ENCODE results near the gene MAN2A2. TPM values are rescaled to one million over a fixed set of nuclear protein-coding genes. Genes with fewer than 3 reads are reported as not detected.

The MAN2A2 gene
- total and polyA plus RNA-seq, 2 experiments from 2014 or later, result 11.2 to 32.7 TPM

DNA sequence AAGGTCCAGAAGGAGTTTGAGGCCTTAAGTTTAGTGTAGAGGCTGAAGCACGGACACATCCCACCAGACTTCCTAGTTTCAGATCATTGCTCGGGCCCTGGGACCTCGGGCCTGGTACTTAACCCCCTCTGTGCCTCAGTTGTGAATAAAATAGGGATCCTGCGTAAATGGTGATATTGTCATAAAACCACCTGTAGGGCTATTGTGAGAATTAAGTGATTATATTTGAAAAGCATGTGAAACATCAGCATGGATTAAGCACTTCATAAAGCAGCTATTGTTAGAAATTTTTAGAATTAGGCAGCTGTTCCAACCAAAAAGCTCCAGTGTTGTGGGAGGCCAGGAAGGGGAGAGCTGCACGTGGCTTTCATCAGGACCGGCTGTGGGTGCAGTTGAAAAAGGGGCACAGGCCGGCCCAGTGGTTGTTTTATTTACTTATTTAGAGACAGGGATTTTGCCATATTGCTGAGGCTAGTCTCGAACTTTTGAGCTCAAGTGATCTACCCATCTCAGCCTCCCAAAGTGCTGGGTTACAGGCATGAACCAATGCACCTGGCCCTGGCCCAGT lies 56.0 kb downstream of the MAN2A2 start:
- Histone ChIP-seq H3K79me2 (peaks cover 3% of the 10 kb centered on the region), H3K4me2 (no peak overlapping the region), H3K9me3 (ENCODE audit: low read depth) (no peaks in the 10 kb centered on the region), H3K9me2 (replicated peaks; ENCODE audit: insufficient read depth) (no peaks in the 10 kb centered on the region), H3K4me3 (no peak overlapping the region), H3K4me1 (ENCODE audit: insufficient read depth) (peaks cover 17% of the 10 kb centered on the region), H3K27ac (no peak overlapping the region), H2AFZ (no peak overlapping the region), H3K36me3 (replicated peaks; ENCODE audit: insufficient read depth, low read depth) (no peaks in the 10 kb centered on the region), H4K20me1 (ENCODE audit: insufficient read depth, poor library complexity, severe bottlenecking) (no peaks in the 10 kb centered on the region), H3K27me3 (no peaks in the 10 kb centered on the region)
- no peak for DNase-seq (ENCODE audit: low spot score)
- 91% methylated on average over 8 of the region's 8 CpGs for WGBS (ENCODE audit: low lambda C conversion rate, missing lambda C conversion rate)
- TF ChIP-seq EZH2phosphoT487 (IDR thresholded peaks at IDR 0.05; ENCODE audit: low read depth, severe bottlenecking, unreplicated experiment), result no peak
- no peak for TF ChIP-seq EZH2 (IDR thresholded peaks at IDR 0.05; ENCODE audit: borderline replicate concordance)
- TF ChIP-seq, protein P1, sequence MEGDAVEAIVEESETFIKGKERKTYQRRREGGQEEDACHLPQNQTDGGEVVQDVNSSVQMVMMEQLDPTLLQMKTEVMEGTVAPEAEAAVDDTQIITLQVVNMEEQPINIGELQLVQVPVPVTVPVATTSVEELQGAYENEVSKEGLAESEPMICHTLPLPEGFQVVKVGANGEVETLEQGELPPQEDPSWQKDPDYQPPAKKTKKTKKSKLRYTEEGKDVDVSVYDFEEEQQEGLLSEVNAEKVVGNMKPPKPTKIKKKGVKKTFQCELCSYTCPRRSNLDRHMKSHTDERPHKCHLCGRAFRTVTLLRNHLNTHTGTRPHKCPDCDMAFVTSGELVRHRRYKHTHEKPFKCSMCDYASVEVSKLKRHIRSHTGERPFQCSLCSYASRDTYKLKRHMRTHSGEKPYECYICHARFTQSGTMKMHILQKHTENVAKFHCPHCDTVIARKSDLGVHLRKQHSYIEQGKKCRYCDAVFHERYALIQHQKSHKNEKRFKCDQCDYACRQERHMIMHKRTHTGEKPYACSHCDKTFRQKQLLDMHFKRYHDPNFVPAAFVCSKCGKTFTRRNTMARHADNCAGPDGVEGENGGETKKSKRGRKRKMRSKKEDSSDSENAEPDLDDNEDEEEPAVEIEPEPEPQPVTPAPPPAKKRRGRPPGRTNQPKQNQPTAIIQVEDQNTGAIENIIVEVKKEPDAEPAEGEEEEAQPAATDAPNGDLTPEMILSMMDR (IDR thresholded peaks at IDR 0.05; ENCODE audit: poor library complexity), result no peak

- Histone ChIP-seq H3K79me2 (peaks cover 3% of the 10 kb centered on the region), H4K20me1 (ENCODE audit: insufficient read depth, poor library complexity, severe bottlenecking) (no peaks in the 10 kb centered on the region), H3K36me3 (replicated peaks; ENCODE audit: insufficient read depth, low read depth) (no peaks in the 10 kb centered on the region), H2AFZ (no peak overlapping the region), H3K9me2 (replicated peaks; ENCODE audit: insufficient read depth) (no peaks in the 10 kb centered on the region), H3K27ac (no peak overlapping the region), H3K9me3 (ENCODE audit: low read depth) (no peaks in the 10 kb centered on the region), H3K4me1 (ENCODE audit: insufficient read depth) (peaks cover 17% of the 10 kb centered on the region), H3K4me2 (no peak overlapping the region), H3K27me3 (no peaks in the 10 kb centered on the region), H3K4me3 (no peak overlapping the region)
- no peak for TF ChIP-seq EZH2phosphoT487 (IDR thresholded peaks at IDR 0.05; ENCODE audit: low read depth, severe bottlenecking, unreplicated experiment)
- no peak for TF ChIP-seq EZH2 (IDR thresholded peaks at IDR 0.05; ENCODE audit: borderline replicate concordance)
- TF ChIP-seq, protein P1 (IDR thresholded peaks at IDR 0.05; ENCODE audit: poor library complexity), result no peak
- DNase-seq (ENCODE audit: low spot score), result no peak
- WGBS (ENCODE audit: low lambda C conversion rate, missing lambda C conversion rate), result 89% methylated on average over 5 of the region's 5 CpGs
These were observed 56.8 kb downstream of the MAN2A2 start for GRCh38 chr15:90959894-90960293.

GRCh38 chr15:90960298-90961091 lies 57.4 kb downstream of the MAN2A2 start:
- Histone ChIP-seq H3K27ac (no peak overlapping the region), H3K4me3 (no peak overlapping the region), H3K36me3 (replicated peaks; ENCODE audit: insufficient read depth, low read depth) (no peaks in the 10 kb centered on the region), H3K79me2 (peaks cover 3% of the 10 kb centered on the region), H4K20me1 (ENCODE audit: insufficient read depth, poor library complexity, severe bottlenecking) (no peaks in the 10 kb centered on the region), H3K27me3 (no peaks in the 10 kb centered on the region), H3K4me2 (no peak overlapping the region), H3K9me3 (ENCODE audit: low read depth) (no peaks in the 10 kb centered on the region), H3K4me1 (ENCODE audit: insufficient read depth) (peaks cover 14% of the 10 kb centered on the region), H3K9me2 (replicated peaks; ENCODE audit: insufficient read depth) (no peaks in the 10 kb centered on the region), H2AFZ (no peak overlapping the region)
- WGBS (ENCODE audit: low lambda C conversion rate, missing lambda C conversion rate), result 94% methylated on average over 20 of the region's 20 CpGs
- TF ChIP-seq, protein P1 (IDR thresholded peaks at IDR 0.05; ENCODE audit: poor library complexity), result no peak
- TF ChIP-seq EZH2phosphoT487 (IDR thresholded peaks at IDR 0.05; ENCODE audit: low read depth, severe bottlenecking, unreplicated experiment) (no peak), EZH2 (IDR thresholded peaks at IDR 0.05; ENCODE audit: borderline replicate concordance) (no peak)
- DNase-seq (ENCODE audit: low spot score), result no peak

All from hepatocyte (in vitro differentiated cells).